Right lobe of liver (tissue), 6 donors: ENCODE measurements around the gene SPA17. TPM values are rescaled to one million over a fixed set of nuclear protein-coding genes. Genes with fewer than 3 reads are reported as not detected.

Source experiments
- ATAC-seq, 4 donors: fragments of 200-7000 bp; cut with Tn5 transposase; one replicate each; pipeline ENCODE4 v1.9.1; 2020; ENCODE audit warnings: mild to moderate bottlenecking in 4 of 4, moderate library complexity in 4 of 4
- DNase-seq, 3 donors: peaks; one replicate each; pipeline ENCODE4 v3.0.0-alpha.2; 2020
- H3K27ac ChIP-seq, 3 donors: fragments of 200-600 bp; one replicate each; pipeline ENCODE4 v1.8.0; 2022
- H3K27me3 ChIP-seq, 2 donors: fragments of 200-600 bp; one replicate each; pipeline ENCODE4 v1.8.0; 2022
- H3K36me3 ChIP-seq, 4 donors: fragments of 200-600 bp; sonication (generic) in 1 of 4; one replicate each; pipeline versions ENCODE4 v1.5.1 to v1.8.0; 2017 to 2022; ENCODE audit warnings: control low read depth in 1 of 4
- H3K4me1 ChIP-seq, 4 donors: fragments of 200-600 bp; sonication (generic) in 1 of 4; one replicate each; pipeline versions ENCODE4 v1.5.1 to v1.8.0; 2017 to 2022; ENCODE audit warnings: control low read depth in 1 of 4
- H3K4me3 ChIP-seq, 3 donors: fragments of 200-600 bp; one replicate each; pipeline ENCODE4 v1.8.0; 2022
- H3K9me3 ChIP-seq, 4 donors: fragments of 200-600 bp; sonication (generic) in 1 of 4; one replicate each; pipeline versions ENCODE4 v1.5.1 to v1.8.0; 2017 to 2022; ENCODE audit warnings: control low read depth in 1 of 4
- CTCF ChIP-seq, 4 donors: fragments of 200-600 bp in 3 of 4; fragments of 450-650 bp in 1 of 4; IDR thresholded peaks; one replicate each; pipeline versions ENCODE4 v1.5.1 to v1.8.0; 2016 to 2022; ENCODE audit warnings: antibody characterized with exemption in 4 of 4, mild to moderate bottlenecking in 2 of 4
- POLR2A ChIP-seq: fragments of 450-650 bp; IDR thresholded peaks from one replicate; pipeline ENCODE4 v1.6.1; 2017; ENCODE audit warnings: antibody characterized with exemption, mild to moderate bottlenecking
- WGBS: methylation state at CpG from one replicate; pipeline ENCODE4 v1.1.6; 2018; ENCODE audit warnings: low coverage, low lambda C conversion rate; ENCODE audit not compliant: insufficient coverage; ENCODE audit errors: missing lambda C conversion rate; 5-methylcytosine and 5-hydroxymethylcytosine counted together
- intact Hi-C, 2 donors: fragments of 100-400 bp; cut with DNase I; formaldehyde crosslinking; loops; one replicate each; pipeline versions ENCODE4 v1.11.2 to v1.14.1; 2022
- total RNA-seq, 6 experiments: library from RNA; depleted of rRNA in 2 of 6; stranded (reverse); fragments of >200 nt in 2 of 6; fragmentation: NEBNext Ultra II Directional in 3 of 6; extraction: Animal tissue kit (Norgen Biotek cat#: 25700) in 3 of 6; gene quantifications; one replicate each; pipeline versions ENCODE4 v1.1.0 to v1.2.4, GENCODE V29; 2016 to 2023
- donor health status: DM: no; HTN: yes; CAD: no.
- donor health status: DM: no; HTN: no; CAD: no.
- donor health status: DM: no; HTN: no; CAD: no.
- donor health status: DM: no; HTN: yes; CAD: no.
- donor health status: DM: no; HTN: yes; CAD: no.

SPA17 gene
- total RNA-seq, 6 experiments from 2014 or later, result 0.23 to 4.0 (median 1.2) TPM

- no peak for ATAC-seq
- Histone ChIP-seq H3K4me3 (no peak overlapping the region), H3K36me3 (no peaks in the 10 kb centered on the region), H3K27ac (no peak overlapping the region), H3K9me3 (no peaks in the 10 kb centered on the region), H3K4me1 (peaks cover 0 to 11% (median 0%) of the 10 kb centered on the region in 4 donors), H3K27me3 (no peaks in the 10 kb centered on the region)
- DNase-seq, result no peak
- 31% methylated on average over 5 of the region's 7 CpGs for WGBS
- no peak for TF ChIP-seq POLR2A
- no peak for TF ChIP-seq CTCF (IDR thresholded peaks at IDR 0.05)
- intact Hi-C loops, result no loop called here
Observed at GRCh38 chr11:124737638-124738305, 64.1 kb downstream of the SPA17 start.

- no peak for TF ChIP-seq CTCF (IDR thresholded peaks at IDR 0.05)
- TF ChIP-seq POLR2A, result no peak
- Histone ChIP-seq H3K27ac (no peak overlapping the region), H3K4me3 (no peak overlapping the region), H3K9me3 (no peaks in the 10 kb centered on the region), H3K36me3 (no peaks in the 10 kb centered on the region), H3K27me3 (no peaks in the 10 kb centered on the region), H3K4me1 (peaks cover 0 to 11% (median 0%) of the 10 kb centered on the region in 4 donors)
- 44% methylated on average over 21 of the region's 21 CpGs for WGBS
- no peak for ATAC-seq
- intact Hi-C loops, result no loop called here
- no peak for DNase-seq
Observed at GRCh38 chr11:124738713-124739478, 65.2 kb downstream of the SPA17 start.

GRCh38 chr11:124739479-124740276, 66.0 kb downstream of the SPA17 start, which contains the start of gene NRGN:
TSS of gene NRGN (plus strand) at chr11:124739942. CDS start at chr11:124740085, 143 bp downstream.
- TF ChIP-seq POLR2A (no peak), CTCF (IDR thresholded peaks at IDR 0.05) (no peak)
- peak within 1 kb of the TSS; percentile 18 to 46 (median 33) for H3K4me3 ChIP-seq
- DNase-seq (peak; percentile 89 to 93 (median 92)), ATAC-seq (peak; percentile 99)
- intact Hi-C loops, result no loop called here
- H3K27me3 ChIP-seq, result no peaks in the 10 kb centered on the region
- H3K9me3 ChIP-seq, result no peaks in the 10 kb centered on the region
- no peak within 1 kb of the TSS for H3K27ac ChIP-seq
- H3K36me3 ChIP-seq, result no peaks in the 10 kb centered on the region
- H3K4me1 ChIP-seq, result peaks cover 0 to 11% (median 0%) of the 10 kb centered on the region in 4 donors
- WGBS, result 3% methylated on average over 27 of the region's 59 CpGs

- DNase-seq (peak in 2 of 3 donors; percentile 52 to 70), ATAC-seq (peak; percentile 24 to 41 (median 31))
- TF ChIP-seq CTCF (IDR thresholded peaks at IDR 0.05), result peak; percentile 17 to 28 (median 24)
- no peak for TF ChIP-seq POLR2A
- intact Hi-C loops, result no loop called here
- no peaks in the 10 kb centered on the region for H3K9me3 ChIP-seq
- H3K4me1 ChIP-seq, result peaks cover 0 to 11% (median 0%) of the 10 kb centered on the region in 4 donors
- H3K27ac ChIP-seq, result no peak overlapping the region
- WGBS, result 5% methylated on average over 12 of the region's 37 CpGs
- H3K36me3 ChIP-seq, result no peaks in the 10 kb centered on the region
- H3K4me3 ChIP-seq, result peak overlapping the region; percentile 18 to 46 (median 33)
- peaks cover 0 to 6% of the 10 kb centered on the region in 2 donors for H3K27me3 ChIP-seq
Observed at GRCh38 chr11:124740277-124740882, 66.7 kb downstream of the SPA17 start.
